Measurements from ENCODE around the gene CEP57L1.

Gene CEP57L1

DNA sequence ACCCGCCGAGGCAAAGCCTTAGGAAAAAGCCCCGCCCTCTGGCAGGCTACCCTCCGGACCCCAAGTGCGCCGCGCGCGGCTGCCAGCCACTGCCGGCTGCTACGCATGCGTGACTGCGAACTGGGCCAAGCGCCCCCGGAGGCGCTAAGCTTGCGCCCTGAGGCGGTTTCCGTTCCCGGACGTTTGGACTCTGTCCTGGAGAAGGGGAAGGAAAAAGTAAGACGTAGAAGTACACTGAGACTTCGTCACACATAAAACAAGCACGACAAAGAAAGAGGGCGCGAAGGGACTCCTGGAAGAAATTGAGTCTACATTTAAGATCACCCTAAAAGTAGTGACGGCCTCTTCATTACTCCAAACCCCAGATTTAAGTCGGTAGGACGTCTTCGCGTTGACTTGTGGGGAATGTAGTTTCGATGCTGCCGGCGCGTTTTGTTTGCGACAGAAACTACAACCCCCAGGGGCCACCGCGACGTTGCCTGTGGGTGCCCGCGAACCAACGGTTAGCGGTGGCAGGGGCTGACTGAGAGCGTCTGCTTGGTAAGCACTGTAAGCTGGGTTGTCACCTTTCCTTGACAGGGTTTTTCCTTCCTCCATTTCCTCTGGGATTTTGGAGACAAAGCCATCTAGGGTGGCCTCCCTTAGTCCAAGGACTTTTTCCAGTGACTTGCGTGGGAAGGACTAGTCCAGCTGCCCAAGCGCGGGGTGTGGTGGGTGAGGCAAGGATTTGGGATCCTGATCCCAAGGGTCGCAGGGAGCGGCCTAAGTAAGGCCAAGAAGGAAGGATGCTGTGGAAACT is at the start of gene CEP57L1:
Gene CEP57L1 (plus strand): TSS at position 472 of the 799 bp plus-strand sequence. CDS start 49,715 bp downstream, outside the sequence.
- peak; percentile 85 to 87 for DNase-seq (ENCODE audit: low read depth in 2 of 2, low spot score in 1 of 2)

DNA sequence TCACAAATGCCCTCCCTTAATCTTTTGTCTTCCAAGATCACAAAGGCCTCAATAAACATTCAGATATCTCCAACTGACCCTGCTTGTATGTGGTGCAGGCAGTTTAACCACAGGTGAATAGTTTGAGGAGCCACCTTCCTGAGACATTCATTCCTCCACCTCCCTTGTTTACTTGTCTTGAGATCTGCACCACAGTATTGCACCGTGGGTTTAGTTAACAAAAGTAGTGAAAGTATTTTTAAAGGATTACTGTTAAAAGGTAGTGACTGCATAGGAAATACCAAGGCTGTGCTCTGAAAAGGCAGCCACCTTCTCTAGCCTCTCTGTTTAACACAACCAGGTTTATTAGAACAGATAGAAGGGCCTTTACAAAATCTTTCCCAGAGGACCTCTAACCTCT is 47.1 kb upstream of the CEP57L1 start:
- DNase-seq (ENCODE audit: low read depth in 2 of 2, low spot score in 1 of 2): no peak

DNA sequence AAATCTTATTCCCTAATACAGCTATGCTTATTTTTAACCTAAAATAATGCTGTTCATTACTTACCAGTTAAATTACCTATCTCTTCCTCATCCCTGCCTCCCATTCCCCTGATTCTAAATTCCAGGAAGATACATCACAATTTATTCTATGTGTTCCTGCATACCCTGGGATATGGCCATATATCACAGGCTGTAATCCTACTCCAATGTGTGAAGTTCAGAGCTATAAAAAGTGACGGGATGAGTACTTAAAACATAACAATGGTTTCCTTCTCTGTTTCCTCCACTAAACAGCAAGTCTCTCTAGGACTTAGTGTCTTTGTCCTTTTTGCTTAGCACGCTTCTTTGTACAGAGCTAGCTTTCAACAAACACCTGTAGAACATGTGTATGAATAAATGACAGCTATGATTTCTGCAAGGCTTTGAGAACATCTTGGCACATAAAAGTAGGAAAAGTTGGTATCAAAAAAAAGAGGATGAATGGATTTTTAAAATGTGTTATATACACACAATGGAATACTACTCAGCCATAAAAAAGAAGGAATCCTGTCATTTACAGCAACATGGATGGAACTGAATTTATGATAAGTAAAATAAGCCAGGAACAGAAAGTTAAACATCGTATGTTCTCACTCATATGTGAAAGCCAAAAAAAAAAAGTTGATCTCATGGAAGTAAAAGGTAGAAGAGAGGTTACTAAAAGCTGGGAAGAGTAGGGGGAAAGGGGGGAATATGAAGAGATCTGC is 46.5 kb upstream of the CEP57L1 start:
- DNase-seq (ENCODE audit: low read depth in 2 of 2, low spot score in 1 of 2): no peak

- DNase-seq (ENCODE audit: low read depth in 2 of 2, low spot score in 1 of 2): no peak
Observed at GRCh38 chr6:109050012-109050411, 45.3 kb upstream of the CEP57L1 start.

- no peak for DNase-seq (ENCODE audit: low read depth in 2 of 2, low spot score in 1 of 2)
Observed at GRCh38 chr6:109050447-109051102, 44.7 kb upstream of the CEP57L1 start.

DNA sequence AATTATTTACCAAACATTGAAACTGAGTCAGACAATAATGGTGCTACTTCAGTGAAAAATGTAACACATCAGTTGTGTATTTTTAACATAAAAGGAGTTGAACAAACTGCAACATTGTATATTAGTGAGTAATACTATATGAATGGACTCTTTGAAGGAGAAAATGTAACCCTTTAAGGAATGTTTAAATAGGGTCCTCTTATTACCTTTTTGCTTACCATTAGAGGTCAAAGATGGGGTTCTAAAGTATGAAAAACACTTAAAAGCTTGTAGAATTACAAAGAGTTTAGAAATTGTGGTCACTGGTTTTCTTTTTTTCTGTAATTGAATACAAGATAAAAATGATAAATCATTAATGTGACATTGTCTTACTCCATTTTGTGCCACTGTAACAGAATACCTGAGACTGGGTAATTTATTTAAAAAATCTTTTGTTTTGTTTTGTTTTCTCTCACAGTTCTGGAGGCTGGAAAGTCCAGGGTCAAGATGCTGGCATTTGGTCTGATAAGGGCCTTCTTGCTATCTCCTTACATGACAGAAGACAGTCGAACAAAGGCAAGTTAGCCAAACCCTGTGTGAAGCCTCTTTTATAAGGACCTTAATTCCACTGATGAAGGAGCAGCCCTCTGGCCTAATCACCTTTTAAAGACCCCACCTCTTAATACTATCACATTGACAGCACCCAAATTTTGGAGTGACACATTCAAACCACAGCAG is 43.8 kb upstream of the CEP57L1 start:
- no peak for DNase-seq (ENCODE audit: low read depth in 2 of 2, low spot score in 1 of 2)

DNA sequence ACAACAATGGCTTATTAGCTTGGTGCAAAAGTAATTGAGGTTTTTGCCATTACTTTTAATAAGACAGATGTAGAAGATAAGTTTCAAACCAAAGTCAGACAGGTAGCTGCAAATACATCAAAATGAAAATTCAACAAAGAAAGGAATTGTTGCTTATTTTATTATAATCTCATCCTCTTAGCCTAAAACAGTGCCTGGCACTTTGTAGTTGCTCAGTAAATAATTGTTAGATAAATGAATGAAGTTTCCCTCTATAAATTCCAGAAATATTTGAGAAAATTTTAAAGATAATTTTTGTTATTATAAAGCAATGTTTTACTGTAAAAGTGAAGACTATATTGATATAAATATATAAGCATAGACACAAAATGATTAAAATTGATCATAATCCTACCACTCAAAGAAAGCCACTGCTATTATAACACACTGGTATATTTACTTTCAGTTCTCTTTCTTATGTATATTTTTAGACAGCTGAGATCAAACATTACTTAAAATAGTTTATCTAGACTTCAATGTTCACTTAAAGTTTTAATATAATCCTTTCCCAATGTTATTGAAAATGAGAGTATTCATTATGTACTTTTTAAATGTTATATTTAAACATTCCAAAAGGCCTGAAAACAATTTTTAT is 43.2 kb upstream of the CEP57L1 start:
- no peak for DNase-seq (ENCODE audit: low read depth in 2 of 2, low spot score in 1 of 2)

- no peak for DNase-seq (ENCODE audit: low read depth in 2 of 2, low spot score in 1 of 2)
Observed at GRCh38 chr6:109052852-109053251, 42.5 kb upstream of the CEP57L1 start.

GRCh38 chr6:109053336-109053735 is 42.0 kb upstream of the CEP57L1 start:
- DNase-seq (ENCODE audit: low read depth in 2 of 2, low spot score in 1 of 2): no peak

DNA sequence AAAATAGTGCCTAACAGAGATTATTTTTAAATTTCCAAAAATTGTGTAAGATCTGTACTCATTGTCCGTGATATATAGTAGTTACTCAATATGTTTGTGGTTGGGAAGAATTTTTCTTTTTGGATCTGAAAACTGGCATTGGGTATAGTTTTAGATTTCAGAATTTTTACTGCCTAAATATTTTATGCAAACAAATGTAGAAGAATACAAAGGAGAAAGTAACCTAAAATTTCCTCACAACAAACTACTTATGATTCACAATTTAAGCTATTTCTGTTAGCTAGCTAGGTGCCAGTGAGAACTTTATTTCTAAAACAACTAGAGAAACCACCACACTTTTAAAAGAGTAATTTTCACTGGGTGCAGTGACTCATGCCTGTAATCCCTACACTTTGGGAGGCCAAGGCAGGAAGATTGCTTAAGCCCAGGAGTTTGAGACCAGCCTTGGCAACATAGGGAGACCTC is 39.5 kb upstream of the CEP57L1 start:
- DNase-seq (ENCODE audit: low read depth in 2 of 2, low spot score in 1 of 2): no peak

DNA sequence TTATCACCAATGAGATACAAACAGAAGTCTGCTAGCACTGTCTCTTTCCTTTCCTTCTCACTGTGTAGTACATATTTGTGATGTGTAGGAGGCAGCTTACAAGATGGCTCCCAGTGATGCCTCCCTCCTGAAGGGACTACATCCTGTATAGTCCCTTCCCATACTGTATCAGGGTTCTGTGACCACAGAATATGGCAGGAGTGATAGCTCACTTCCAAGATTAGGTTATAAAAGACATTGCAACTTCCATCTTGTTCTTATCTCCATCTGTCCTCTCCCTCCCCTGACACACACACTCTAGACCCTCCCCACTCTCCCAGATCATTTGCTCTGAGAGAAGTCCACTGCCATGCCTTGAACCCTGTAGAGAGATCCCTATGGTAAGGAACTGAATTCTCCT is 38.6 kb upstream of the CEP57L1 start:
- DNase-seq (ENCODE audit: low read depth in 2 of 2, low spot score in 1 of 2): no peak

- DNase-seq (ENCODE audit: low read depth in 2 of 2, low spot score in 1 of 2): no peak
Observed at GRCh38 chr6:109058620-109059019, 36.7 kb upstream of the CEP57L1 start.

- DNase-seq (ENCODE audit: low read depth in 2 of 2, low spot score in 1 of 2): no peak
Observed at GRCh38 chr6:109059153-109059552, 36.2 kb upstream of the CEP57L1 start.

DNA sequence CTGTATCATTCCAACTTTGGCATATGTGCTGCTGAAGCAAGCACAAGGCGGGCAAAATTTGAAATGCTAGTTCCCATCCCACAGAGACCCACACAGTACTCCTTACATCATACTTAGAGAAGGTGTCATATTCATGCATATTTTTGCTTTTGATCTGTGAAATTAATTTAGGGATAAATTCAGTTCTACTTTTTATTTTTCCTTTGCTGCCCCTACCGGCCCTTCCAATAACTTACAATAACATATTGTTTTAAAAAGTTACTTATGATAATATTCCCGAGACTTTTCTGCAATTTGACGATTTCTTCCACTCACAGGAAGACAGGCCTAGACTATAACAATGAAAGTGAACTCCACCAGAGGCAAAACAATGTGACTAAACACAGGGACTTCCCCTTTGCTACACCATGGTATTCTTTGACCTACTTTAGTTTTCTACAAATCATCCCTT is 35.7 kb upstream of the CEP57L1 start:
- DNase-seq (ENCODE audit: low read depth in 2 of 2, low spot score in 1 of 2): no peak

DNA sequence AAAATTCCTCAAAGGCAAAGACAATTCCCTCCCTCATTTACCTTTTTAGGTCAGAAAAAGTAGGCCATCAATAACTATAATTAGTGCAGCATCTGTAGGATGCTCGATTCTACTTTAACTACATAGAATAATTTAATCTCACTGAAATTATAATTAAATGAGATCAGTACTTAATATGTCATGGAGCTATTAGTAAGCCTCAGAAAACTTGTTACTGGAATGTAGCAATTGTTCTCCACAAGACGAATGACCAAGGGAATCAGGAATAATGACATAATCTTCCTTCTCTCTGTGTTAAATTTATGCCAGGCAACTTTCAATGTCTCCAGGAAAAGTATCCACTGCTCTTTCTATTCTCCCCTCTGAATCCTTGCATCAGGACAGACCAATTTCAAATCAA is 34.7 kb upstream of the CEP57L1 start:
- DNase-seq (ENCODE audit: low read depth in 2 of 2, low spot score in 1 of 2): no peak

GRCh38 chr6:109062216-109062615 is 33.1 kb upstream of the CEP57L1 start:
- no peak for DNase-seq (ENCODE audit: low read depth in 2 of 2, low spot score in 1 of 2)

DNA sequence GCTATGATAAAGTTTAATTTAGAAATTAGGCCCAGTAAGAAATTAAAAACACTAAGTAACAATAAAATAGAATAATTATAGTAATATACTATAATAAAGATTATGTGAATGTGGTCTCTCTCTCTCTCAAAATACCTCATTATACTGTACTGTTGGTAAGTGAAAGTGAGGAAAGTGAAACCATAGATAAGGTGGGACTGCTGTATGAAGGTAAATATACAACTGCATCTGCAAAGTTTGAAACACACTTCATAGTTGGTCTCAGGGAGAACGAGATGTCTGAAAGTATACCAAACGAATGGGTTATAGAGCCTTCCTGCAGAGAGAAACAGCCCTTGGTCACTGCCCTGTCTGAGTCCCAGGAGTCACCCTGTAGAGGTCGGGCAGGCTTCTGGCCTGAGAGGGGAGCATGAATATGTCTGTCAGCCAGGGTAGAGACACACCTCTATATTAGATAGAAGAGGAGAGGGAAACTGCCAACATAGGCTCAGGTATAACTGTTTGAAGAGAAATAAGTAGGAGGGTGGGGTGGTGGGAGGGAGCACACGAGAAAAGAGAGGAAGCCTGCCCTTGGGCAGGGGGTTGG is 32.4 kb upstream of the CEP57L1 start:
- no peak for DNase-seq (ENCODE audit: low read depth in 2 of 2, low spot score in 1 of 2)

- no peak for DNase-seq (ENCODE audit: low read depth in 2 of 2, low spot score in 1 of 2)
Observed at GRCh38 chr6:109069746-109070145, 25.6 kb upstream of the CEP57L1 start.

DNA sequence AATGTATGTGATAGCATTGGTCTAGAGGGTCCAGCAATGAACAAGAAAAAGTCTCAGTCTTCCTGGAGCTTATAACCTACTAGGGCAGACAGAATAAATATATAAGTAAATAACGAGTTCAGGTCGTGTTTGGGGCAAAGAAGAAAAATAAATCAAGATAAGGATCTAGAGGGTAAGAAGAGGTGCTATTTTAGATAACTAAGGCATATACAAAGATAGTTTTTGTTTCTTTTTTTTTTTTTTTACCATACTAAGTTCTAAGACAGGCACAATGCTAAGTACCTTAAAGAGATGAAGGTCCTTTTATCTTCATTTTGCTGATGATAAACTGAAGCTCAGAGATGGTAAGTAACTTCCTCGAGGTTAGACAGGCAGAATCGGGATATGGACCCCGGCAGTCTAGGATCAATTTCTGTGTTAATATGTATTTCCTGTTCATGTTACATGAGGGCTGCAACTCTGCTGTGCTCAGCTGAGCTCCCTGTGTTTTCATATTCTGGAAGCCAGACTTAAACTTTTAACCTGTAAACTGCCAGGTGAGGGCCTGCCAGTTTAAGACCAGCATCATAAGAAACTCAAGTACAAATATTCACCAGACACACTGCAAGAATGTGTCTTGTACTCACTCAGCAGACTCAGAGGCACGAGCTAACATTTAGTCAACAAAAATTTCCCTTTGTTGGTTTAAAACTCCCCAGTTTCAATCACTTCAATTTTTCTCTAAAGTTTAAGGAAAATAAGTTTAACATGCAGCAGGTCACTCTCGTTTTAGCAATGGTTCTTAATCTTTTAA is 24.0 kb upstream of the CEP57L1 start:
- no peak for DNase-seq (ENCODE audit: low read depth in 2 of 2, low spot score in 1 of 2)
